ENCODE results near the gene STBD1.
A peak's percentile ranks its signal among the peaks of the same experiment; 100 is the strongest.
"Not testable (repeated sequence)": the region's sequence is repeated elsewhere in the genome, so short reads cannot be mapped to it uniquely, and the experiment has no call there.

Gene STBD1

DNA sequence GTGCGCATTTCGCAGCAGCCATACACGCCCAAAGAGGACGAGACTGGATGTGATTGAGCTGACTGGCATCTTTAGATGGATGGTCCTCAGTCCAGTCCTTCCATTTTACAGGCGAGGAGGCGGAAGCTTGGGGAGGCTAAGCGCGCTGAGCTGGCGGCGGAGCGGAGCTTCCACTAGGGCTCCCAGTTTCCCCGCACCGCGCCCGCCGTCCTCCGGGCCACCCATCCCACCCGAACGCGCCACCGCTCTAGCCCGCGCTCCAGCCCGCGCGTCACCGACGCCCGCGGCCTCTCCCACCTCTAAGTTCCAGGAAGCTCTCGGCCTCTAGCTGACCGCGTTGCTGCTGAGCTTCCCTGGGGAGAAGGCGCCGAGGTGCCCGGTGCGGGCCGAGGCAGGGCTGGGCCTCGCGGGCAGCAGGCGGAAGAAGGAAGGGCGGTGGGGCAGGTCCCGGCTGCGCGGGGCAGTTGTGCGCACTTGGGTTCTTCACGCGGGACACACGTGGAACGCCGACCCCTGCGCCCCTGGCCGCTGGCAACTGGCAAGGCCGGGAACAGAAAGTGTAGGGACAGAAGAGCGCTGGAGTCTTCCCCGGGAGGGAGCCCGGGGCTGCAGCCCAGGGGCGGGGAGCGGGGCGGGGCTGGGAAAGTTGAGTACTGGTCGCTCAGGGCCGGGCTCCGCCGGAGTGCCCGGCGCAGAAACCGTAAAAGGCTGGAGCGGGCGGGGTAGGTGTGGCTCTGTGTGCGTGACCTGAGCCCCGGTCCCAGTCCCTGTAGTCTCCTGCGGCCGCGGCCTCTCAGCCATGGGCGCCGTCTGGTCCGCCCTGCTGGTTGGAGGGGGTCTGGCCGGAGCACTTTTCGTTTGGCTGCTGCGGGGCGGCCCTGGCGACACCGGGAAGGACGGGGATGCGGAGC lies at the start of gene STBD1:
Gene STBD1 (plus strand): TSS at position 763 of the 911 bp plus-strand sequence. CDS start 37 bp downstream, at position 800.
- DNase-seq (ENCODE audit: low read depth in 2 of 2, low spot score in 1 of 2): no peak

DNA sequence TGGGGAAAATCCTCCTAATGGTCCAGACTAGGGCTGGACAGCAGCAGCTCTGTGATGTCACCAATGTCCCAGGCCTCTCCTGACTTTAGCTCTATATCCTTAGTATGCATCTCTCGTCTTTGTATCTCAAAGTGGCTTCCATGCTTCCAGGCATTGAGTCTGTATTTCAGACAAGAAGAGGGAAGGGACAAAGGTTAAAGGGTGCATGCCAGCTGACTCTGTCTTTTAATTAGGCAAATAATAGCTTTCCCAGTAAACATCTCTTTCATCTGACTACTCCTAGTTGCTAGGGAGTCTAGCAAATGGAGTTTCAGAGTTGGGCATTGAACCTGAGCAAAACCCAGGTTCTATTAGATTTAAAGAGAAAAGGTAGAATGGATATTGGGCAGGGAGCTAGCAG lies 49.6 kb upstream of the STBD1 start:
- DNase-seq (ENCODE audit: low read depth in 2 of 2, low spot score in 1 of 2): no peak

DNA sequence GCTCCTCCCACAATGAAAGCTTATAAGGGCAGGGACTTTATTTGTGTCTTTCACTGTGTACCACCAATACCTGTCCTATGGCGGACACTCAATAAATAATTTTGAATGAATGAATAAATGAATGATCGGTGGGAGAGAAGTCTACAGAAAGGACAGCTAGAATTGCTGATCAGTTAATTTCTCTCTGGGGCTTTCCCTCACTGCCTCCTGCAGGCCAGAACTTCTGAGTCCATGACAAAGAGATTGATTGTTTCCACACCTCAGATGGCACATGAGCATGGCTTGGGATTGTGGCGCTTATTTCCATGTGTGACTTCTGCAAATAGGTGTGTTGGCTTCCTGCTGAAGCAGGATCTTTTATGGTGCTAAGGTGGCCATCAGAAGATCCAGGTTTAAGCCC lies 48.7 kb upstream of the STBD1 start:
- DNase-seq (ENCODE audit: low read depth in 2 of 2, low spot score in 1 of 2): no peak

- no peak for DNase-seq (ENCODE audit: low read depth in 2 of 2, low spot score in 1 of 2)
Observed at GRCh38 chr4:76260571-76260970, 46.0 kb upstream of the STBD1 start.

- no peak for DNase-seq (ENCODE audit: low read depth in 2 of 2, low spot score in 1 of 2)
Observed at GRCh38 chr4:76265631-76266218, 40.8 kb upstream of the STBD1 start.

GRCh38 chr4:76266627-76267026 lies 39.9 kb upstream of the STBD1 start:
- DNase-seq (ENCODE audit: low read depth in 2 of 2, low spot score in 1 of 2): no peak

- no peak for DNase-seq (ENCODE audit: low read depth in 2 of 2, low spot score in 1 of 2)
Observed at GRCh38 chr4:76267811-76268210, 38.7 kb upstream of the STBD1 start.

- DNase-seq (ENCODE audit: low read depth in 2 of 2, low spot score in 1 of 2): no peak
Observed at GRCh38 chr4:76270244-76271175, 36.0 kb upstream of the STBD1 start.

- no peak for DNase-seq (ENCODE audit: low read depth in 2 of 2, low spot score in 1 of 2)
Observed at GRCh38 chr4:76271248-76271647, 35.3 kb upstream of the STBD1 start.

DNA sequence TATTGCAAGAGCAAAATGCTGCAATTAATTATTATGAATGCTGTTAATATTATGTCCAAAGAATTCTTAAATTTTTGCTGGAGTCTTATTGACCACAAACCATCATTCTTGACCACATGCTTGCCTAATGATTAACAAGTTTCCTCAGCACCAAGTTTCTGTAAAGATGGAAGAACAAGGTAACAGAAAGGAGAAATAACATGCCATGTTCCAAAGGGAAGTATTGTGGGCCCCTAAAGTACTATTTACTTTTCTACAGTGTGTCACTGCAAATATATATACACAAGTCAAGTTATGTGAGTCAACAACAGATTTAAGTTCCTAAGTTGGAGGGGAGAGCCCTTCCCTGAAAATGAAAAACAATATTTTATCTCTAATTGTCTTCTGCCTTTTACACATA lies 34.5 kb upstream of the STBD1 start:
- DNase-seq (ENCODE audit: low read depth in 2 of 2, low spot score in 1 of 2): no peak

- no peak for DNase-seq (ENCODE audit: low read depth in 2 of 2, low spot score in 1 of 2)
Observed at GRCh38 chr4:76272582-76272981, 34.0 kb upstream of the STBD1 start.

- no peak for DNase-seq (ENCODE audit: low read depth in 2 of 2, low spot score in 1 of 2)
Observed at GRCh38 chr4:76272999-76273398, 33.5 kb upstream of the STBD1 start.

GRCh38 chr4:76275486-76276124 lies 30.9 kb upstream of the STBD1 start:
- no peak for DNase-seq (ENCODE audit: low read depth in 2 of 2, low spot score in 1 of 2)

- no peak for DNase-seq (ENCODE audit: low read depth in 2 of 2, low spot score in 1 of 2)
Observed at GRCh38 chr4:76276813-76277212, 29.7 kb upstream of the STBD1 start.

- DNase-seq (ENCODE audit: low read depth in 2 of 2, low spot score in 1 of 2): no peak
Observed at GRCh38 chr4:76277667-76278066, 28.9 kb upstream of the STBD1 start.

- DNase-seq (ENCODE audit: low read depth in 2 of 2, low spot score in 1 of 2): no peak
Observed at GRCh38 chr4:76278583-76278982, 27.9 kb upstream of the STBD1 start.

DNA sequence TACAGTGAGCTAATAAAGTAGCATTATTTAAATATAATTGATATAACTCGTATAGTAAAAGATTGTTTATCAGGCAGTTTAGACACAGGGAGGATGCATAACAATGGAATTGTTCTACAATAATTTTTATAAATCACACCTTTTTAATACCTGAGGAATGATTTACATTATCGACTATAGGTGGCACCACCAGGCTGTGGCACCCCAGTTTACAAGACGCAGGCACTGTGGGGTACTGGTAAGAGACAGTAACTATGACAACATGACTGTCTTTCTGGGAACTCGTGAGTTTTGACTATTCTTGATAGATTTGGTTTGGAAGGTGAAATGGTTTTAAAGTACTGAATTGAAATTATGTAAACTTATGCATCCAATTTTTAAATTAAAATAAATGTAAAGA lies 27.1 kb upstream of the STBD1 start:
- DNase-seq (ENCODE audit: low read depth in 2 of 2, low spot score in 1 of 2): peak in 1 of 2 donors; percentile 1

GRCh38 chr4:76280488-76281441 lies 25.8 kb upstream of the STBD1 start:
- DNase-seq (ENCODE audit: low read depth in 2 of 2, low spot score in 1 of 2): no peak

GRCh38 chr4:76281594-76281993 lies 24.9 kb upstream of the STBD1 start:
- DNase-seq (ENCODE audit: low read depth in 2 of 2, low spot score in 1 of 2): not testable (repeated sequence)
